ENCODE data around the gene APOL3. TPM values are rescaled to one million over a fixed set of nuclear protein-coding genes. Genes with fewer than 3 reads are reported as not detected.
"Not testable (repeated sequence)": the region's sequence is repeated elsewhere in the genome, so short reads cannot be mapped to it uniquely, and the experiment has no call there.

Gene APOL3
- total RNA-seq, 1 experiment from 2014 or later = not detected

DNA sequence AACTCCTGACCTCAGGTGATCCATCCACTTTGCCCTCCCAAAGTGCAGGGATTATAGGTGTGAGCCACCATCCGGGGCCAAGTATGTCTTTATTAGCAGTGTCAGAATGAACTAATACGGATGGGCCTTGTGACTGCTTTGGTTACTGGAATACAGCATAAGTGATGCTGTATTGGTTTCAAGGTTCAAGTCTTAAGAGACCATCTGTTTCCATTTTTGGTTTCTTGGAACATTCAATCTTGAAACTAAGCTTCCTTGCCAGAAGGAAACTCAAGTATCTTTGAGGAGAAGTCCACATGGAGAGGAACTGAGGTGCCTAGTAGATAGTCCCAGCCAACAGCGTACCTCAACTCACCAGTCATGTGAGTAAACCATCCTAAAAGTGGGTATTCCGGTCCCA lies 58.8 kb downstream of the APOL3 start:
- Histone ChIP-seq H3K9ac (ENCODE audit: extremely low read depth, insufficient read length, low read length) (no peak overlapping the region), H2BK120ac (ENCODE audit: low read depth, low read length, poor library complexity, severe bottlenecking) (no peak overlapping the region), H4K5ac (ENCODE audit: insufficient read length, low read depth, low read length) (no peak overlapping the region), H2BK20ac (ENCODE audit: low read depth, low read length, poor library complexity, severe bottlenecking) (no peak overlapping the region), H3K18ac (ENCODE audit: insufficient read length, low read depth, low read length) (no peak overlapping the region), H3K23ac (ENCODE audit: insufficient read length, low read depth, low read length) (no peak overlapping the region), H3K79me2 (ENCODE audit: insufficient read depth, low read length) (no peaks in the 10 kb centered on the region), H3T11ph (ENCODE audit: low read length) (no peak overlapping the region), H3K9me3 (ENCODE audit: control insufficient read depth, low read depth, low read length) (no peaks in the 10 kb centered on the region), H2AFZ (ENCODE audit: low read length) (no peak overlapping the region), H4K20me1 (ENCODE audit: control insufficient read depth, insufficient read depth, insufficient read length) (no peaks in the 10 kb centered on the region), H2BK5ac (ENCODE audit: insufficient read length, low read length) (no peak overlapping the region), H2BK12ac (ENCODE audit: insufficient read length, low read depth, low read length) (no peak overlapping the region), H3K27me3 (ENCODE audit: insufficient read depth, low read length) (no peaks in the 10 kb centered on the region), H3K14ac (ENCODE audit: insufficient read depth, low read length) (no peak overlapping the region), H3K4me1 (ENCODE audit: insufficient read depth, low read length) (no peaks in the 10 kb centered on the region), H3K56ac (ENCODE audit: insufficient read length, low read depth, low read length) (no peak overlapping the region), H3K4me2 (ENCODE audit: insufficient read depth, insufficient read length, low read length) (no peak overlapping the region), H2BK15ac (ENCODE audit: low read depth, low read length) (no peak overlapping the region), H3K23me2 (ENCODE audit: insufficient read length, low read depth, low read length, poor library complexity, severe bottlenecking) (no peaks in the 10 kb centered on the region), H3K79me1 (ENCODE audit: insufficient read depth, low read depth, low read length, poor library complexity, severe bottlenecking) (no peaks in the 10 kb centered on the region), H4K8ac (replicated peaks; ENCODE audit: insufficient read length, low read depth, low read length) (no peak overlapping the region), H2AK5ac (ENCODE audit: insufficient read length, low read length) (no peak overlapping the region), H3K27ac (ENCODE audit: insufficient read length, low read depth, low read length) (no peak overlapping the region), H3K4ac (ENCODE audit: low read depth, low read length) (no peak overlapping the region), H4K91ac (ENCODE audit: insufficient read length, low read depth, low read length) (no peak overlapping the region)
- peaks cover 7 to 8% of the 10 kb centered on the region in 2 experiments; a peak in 3 of 5 replicates for H3K9me3 Mint-ChIP-seq
- no peak overlapping the region for H3K27ac Mint-ChIP-seq
- TF ChIP-seq CTCF (conservative IDR thresholded peaks at IDR 0.05) = no peak
- H3K36me3 Mint-ChIP-seq (ENCODE audit: insufficient read depth in 1 of 3, low read depth in 3 of 3) = peaks cover 0 to 5% (median 0%) of the 10 kb centered on the region in 3 experiments; a peak in 1 of 7 replicates
- no CpG with 5 or more reads among the region's 4 CpGs for WGBS (ENCODE audit: extremely low coverage, insufficient read length, low lambda C conversion rate)
- no peak overlapping the region for H3K4me3 Mint-ChIP-seq
- no peaks in the 10 kb centered on the region; the same call in 1 of the 2 replicates for H3K27me3 Mint-ChIP-seq (ENCODE audit: low read depth)
- no peak for DNase-seq
- H3K4me1 Mint-ChIP-seq = peaks cover 5 to 10% of the 10 kb centered on the region in 2 experiments; a peak in 3 of 4 replicates

GRCh38 chr22:36100908-36101307 lies 59.6 kb downstream of the APOL3 start:
- H4K8ac ChIP-seq (replicated peaks; ENCODE audit: insufficient read length, low read depth, low read length); H2BK120ac ChIP-seq (ENCODE audit: low read depth, low read length, poor library complexity, severe bottlenecking); H3K9me3 Mint-ChIP-seq; H3K9me3 ChIP-seq (ENCODE audit: control insufficient read depth, low read depth, low read length); H3K4me1 Mint-ChIP-seq; H4K91ac ChIP-seq (ENCODE audit: insufficient read length, low read depth, low read length); H4K20me1 ChIP-seq (ENCODE audit: control insufficient read depth, insufficient read depth, insufficient read length); H4K5ac ChIP-seq (ENCODE audit: insufficient read length, low read depth, low read length); H3K23ac ChIP-seq (ENCODE audit: insufficient read length, low read depth, low read length); H3K9ac ChIP-seq (ENCODE audit: extremely low read depth, insufficient read length, low read length); H3K4me2 ChIP-seq (ENCODE audit: insufficient read depth, insufficient read length, low read length); H2BK5ac ChIP-seq (ENCODE audit: insufficient read length, low read length); H2BK15ac ChIP-seq (ENCODE audit: low read depth, low read length); H3K27ac ChIP-seq (ENCODE audit: insufficient read length, low read depth, low read length); DNase-seq; H3K4me1 ChIP-seq (ENCODE audit: insufficient read depth, low read length); H3K27me3 ChIP-seq (ENCODE audit: insufficient read depth, low read length); H3K4me3 Mint-ChIP-seq; H3T11ph ChIP-seq (ENCODE audit: low read length); H3K23me2 ChIP-seq (ENCODE audit: insufficient read length, low read depth, low read length, poor library complexity, severe bottlenecking); H3K79me2 ChIP-seq (ENCODE audit: insufficient read depth, low read length); H2AK5ac ChIP-seq (ENCODE audit: insufficient read length, low read length); H3K14ac ChIP-seq (ENCODE audit: insufficient read depth, low read length); H3K4ac ChIP-seq (ENCODE audit: low read depth, low read length); H2BK20ac ChIP-seq (ENCODE audit: low read depth, low read length, poor library complexity, severe bottlenecking); H3K27ac Mint-ChIP-seq; H2BK12ac ChIP-seq (ENCODE audit: insufficient read length, low read depth, low read length); H3K79me1 ChIP-seq (ENCODE audit: insufficient read depth, low read depth, low read length, poor library complexity, severe bottlenecking); H2AFZ ChIP-seq (ENCODE audit: low read length); H3K36me3 Mint-ChIP-seq (ENCODE audit: insufficient read depth in 1 of 3, low read depth in 3 of 3); H3K27me3 Mint-ChIP-seq (ENCODE audit: low read depth); H3K56ac ChIP-seq (ENCODE audit: insufficient read length, low read depth, low read length); H3K18ac ChIP-seq (ENCODE audit: insufficient read length, low read depth, low read length): not testable (repeated sequence)
- no CpG with 5 or more reads among the region's 4 CpGs for WGBS (ENCODE audit: extremely low coverage, insufficient read length, low lambda C conversion rate)
